HG02884 (cell line): Measurements from ENCODE around the gene HP1BP3.
"Not testable (repeated sequence)": the region's sequence is repeated elsewhere in the genome, so short reads cannot be mapped to it uniquely, and the experiment has no call there.

Source experiments
- ATAC-seq: cut with Tn5 transposase; IDR thresholded peaks from one replicate; pipeline ENCODE4 v1.9.1; 2021; ENCODE audit warnings: mild to moderate bottlenecking, moderate library complexity; ENCODE audit not compliant: unreplicated experiment

HP1BP3 gene

GRCh38 chr1:20728371-20729154 lies 58.5 kb downstream of the HP1BP3 start:
- ATAC-seq, result no peak

GRCh38 chr1:20727746-20728316 lies 59.3 kb downstream of the HP1BP3 start:
- ATAC-seq, result no peak

GRCh38 chr1:20726932-20727745 lies 60.0 kb downstream of the HP1BP3 start:
- ATAC-seq, result no peak

- no peak for ATAC-seq
Observed at GRCh38 chr1:20726118-20726911, 60.8 kb downstream of the HP1BP3 start.

- no peak for ATAC-seq
Observed at GRCh38 chr1:20725189-20726117, 61.7 kb downstream of the HP1BP3 start.

- no peak for ATAC-seq
Observed at GRCh38 chr1:20724364-20725188, 62.5 kb downstream of the HP1BP3 start.

- no peak for ATAC-seq
Observed at GRCh38 chr1:20723537-20724363, 63.4 kb downstream of the HP1BP3 start.

- no peak for ATAC-seq
Observed at GRCh38 chr1:20723159-20723536, 64.0 kb downstream of the HP1BP3 start.

GRCh38 chr1:20721117-20722061 lies 65.7 kb downstream of the HP1BP3 start:
- ATAC-seq, result no peak

GRCh38 chr1:20720631-20721091 lies 66.4 kb downstream of the HP1BP3 start:
- no peak for ATAC-seq

GRCh38 chr1:20719871-20720620 lies 67.1 kb downstream of the HP1BP3 start:
- ATAC-seq, result no peak

- no peak for ATAC-seq
Observed at GRCh38 chr1:20719261-20719660, 67.8 kb downstream of the HP1BP3 start.

GRCh38 chr1:20718343-20718882 lies 68.7 kb downstream of the HP1BP3 start:
- not testable (repeated sequence) for ATAC-seq

- no peak for ATAC-seq
Observed at GRCh38 chr1:20717452-20718342, 69.4 kb downstream of the HP1BP3 start, which contains the start of gene KIF17. Gene KIF17, minus strand, starts transcription at chr1:20718007. Its CDS starts 301 bp downstream, at chr1:20717706.

- no peak for ATAC-seq
Observed at GRCh38 chr1:20716232-20716631, 70.9 kb downstream of the HP1BP3 start.
